Natural killer cell (primary cell): Measurements from ENCODE around the gene RYR3. TPM values are rescaled to one million over a fixed set of nuclear protein-coding genes. Genes with fewer than 3 reads are reported as not detected.

Experiments used
- ATAC-seq, 3 donors: fragments of 150-1000 bp in 2 of 3; fragments of 200-7000 bp in 1 of 3; cut with Tn5 transposase; 1 replicate in 1 of 3; 2 replicates in 2 of 3; pipeline ENCODE4 v1.10.0; 2021; ENCODE audit warnings: mild to moderate bottlenecking in 2 of 3, moderate library complexity in 2 of 3
- DNase-seq, 2 donors: peaks; one replicate each; pipeline versions ENCODE4 v3.0.0 to v3.0.0-alpha.2; 2013 to 2021; ENCODE audit warnings: mixed read lengths in 1 of 2
- H3K27ac ChIP-seq: one replicate; pipeline ENCODE4 v1.5.1; 2013; ENCODE audit warnings: mild to moderate bottlenecking, low read length
- H3K27me3 ChIP-seq: one replicate; pipeline ENCODE4 v1.6.1; 2013; ENCODE audit warnings: low read length; ENCODE audit not compliant: control insufficient read depth, insufficient read depth
- H3K36me3 ChIP-seq: one replicate; pipeline ENCODE4 v1.6.1; 2013; ENCODE audit warnings: low read length; ENCODE audit not compliant: control insufficient read depth, insufficient read depth
- H3K4me1 ChIP-seq: one replicate; pipeline ENCODE4 v1.6.1; 2013; ENCODE audit warnings: low read length; ENCODE audit not compliant: control insufficient read depth, insufficient read depth
- H3K4me3 ChIP-seq: one replicate; pipeline ENCODE4 v1.5.1; 2013; ENCODE audit warnings: low read length
- H3K9me3 ChIP-seq: one replicate; pipeline ENCODE4 v1.6.1; 2013; ENCODE audit warnings: low read length; ENCODE audit not compliant: control insufficient read depth, insufficient read depth
- H3K27ac Mint-ChIP-seq, 2 donors: one replicate each; pipeline ENCODE4 v1.8.0; 2022; ENCODE audit warnings: mild to moderate bottlenecking in 2 of 2, mixed read lengths in 2 of 2, moderate library complexity in 1 of 2
- H3K27me3 Mint-ChIP-seq, 2 donors: one replicate each; pipeline ENCODE4 v1.8.0; 2022; ENCODE audit warnings: low read depth in 2 of 2, mixed read lengths in 2 of 2
- H3K36me3 Mint-ChIP-seq: one replicate; pipeline ENCODE4 v1.8.0; 2022; ENCODE audit warnings: mixed read lengths
- H3K4me1 Mint-ChIP-seq, 2 donors: one replicate each; pipeline ENCODE4 v1.8.0; 2022; ENCODE audit warnings: mixed read lengths in 2 of 2
- H3K4me3 Mint-ChIP-seq: one replicate; pipeline ENCODE4 v1.8.0; 2022; ENCODE audit warnings: mild to moderate bottlenecking, moderate library complexity, mixed read lengths
- H3K9me3 Mint-ChIP-seq, 2 donors: one replicate each; pipeline ENCODE4 v1.8.0; 2022; ENCODE audit warnings: mixed read lengths in 2 of 2
- CTCF ChIP-seq: fragments of 200-600 bp; IDR thresholded peaks from one replicate; pipeline ENCODE4 v1.8.0; 2022; ENCODE audit warnings: antibody characterized with exemption
- WGBS: methylation state at CpG from one replicate; pipeline ENCODE4 v1.1.7; 2013; ENCODE audit warnings: missing lambda C conversion rate; ENCODE audit not compliant: insufficient coverage; 5-methylcytosine and 5-hydroxymethylcytosine counted together
- intact Hi-C: fragments of 100-400 bp; cut with micrococcal nuclease; formaldehyde crosslinking; loops from one replicate; pipeline ENCODE4 v1.14.2; 2022
- total RNA-seq, 4 donors: library from RNA; stranded (reverse); fragments of 120-200 nt in 1 of 4; gene quantifications; one replicate each; pipeline versions ENCODE4 v1.2.3 to v1.2.4, GENCODE V29; 2013 to 2022

RYR3 gene
- total RNA-seq, 3 donors from 2014 or later (not counting 1 experiment from before 2014, with no cell fraction given): 0.09 to 6.2 TPM; not detected in 1

- Histone ChIP-seq H3K4me1 (no peaks in the 10 kb centered on the region), H3K27ac (no peak overlapping the region), H3K9me3 (no peaks in the 10 kb centered on the region), H3K4me3 (no peak overlapping the region), H3K36me3 (no peaks in the 10 kb centered on the region), H3K27me3 (no peaks in the 10 kb centered on the region)
- intact Hi-C loops: loop anchor here (1.0 to 2.0 kb wide), 2 partner anchors 408 to 479 kb away; no protein-coding TSS in a partner anchor
- no peak for TF ChIP-seq CTCF
- Mint-ChIP-seq H3K4me1 (peaks cover 0 to 5% of the 10 kb centered on the region in 2 donors), H3K36me3 (no peaks in the 10 kb centered on the region), H3K9me3 (no peaks in the 10 kb centered on the region), H3K27ac (no peak overlapping the region), H3K4me3 (no peak overlapping the region), H3K27me3 (peaks cover 3 to 21% of the 10 kb centered on the region in 2 donors)
- DNase-seq: no peak
- no peak for ATAC-seq
- WGBS: 82% methylated on average over 14 of the region's 14 CpGs
Observed at GRCh38 chr15:33699691-33700447, 389.1 kb downstream of the RYR3 start.

- Histone ChIP-seq H3K9me3 (no peaks in the 10 kb centered on the region), H3K27ac (no peak overlapping the region), H3K4me3 (no peak overlapping the region), H3K4me1 (no peaks in the 10 kb centered on the region), H3K27me3 (no peaks in the 10 kb centered on the region), H3K36me3 (no peaks in the 10 kb centered on the region)
- 25% methylated on average over 19 of the region's 19 CpGs for WGBS
- DNase-seq (peak; percentile 40 to 75), ATAC-seq (peak; percentile 76 to 92 (median 82))
- Mint-ChIP-seq H3K9me3 (no peaks in the 10 kb centered on the region), H3K4me3 (no peak overlapping the region), H3K27me3 (peaks cover 3 to 21% of the 10 kb centered on the region in 2 donors), H3K27ac (no peak overlapping the region), H3K36me3 (no peaks in the 10 kb centered on the region), H3K4me1 (peaks cover 0 to 5% of the 10 kb centered on the region in 2 donors)
- intact Hi-C loops: loop anchor here (1.0 to 2.0 kb wide), 2 partner anchors 408 to 480 kb away; no protein-coding TSS in a partner anchor
- peak; percentile 84 for TF ChIP-seq CTCF
Observed at GRCh38 chr15:33700695-33701303, 390.0 kb downstream of the RYR3 start.

GRCh38 chr15:33701304-33701696, 390.5 kb downstream of the RYR3 start:
- no peaks in the 10 kb centered on the region for H3K9me3 Mint-ChIP-seq
- peaks cover 0 to 5% of the 10 kb centered on the region in 2 donors for H3K4me1 Mint-ChIP-seq
- intact Hi-C loops: loop anchor here (2.0 kb wide), 1 partner anchor 480 kb away; no protein-coding TSS in a partner anchor
- TF ChIP-seq CTCF: no peak
- Histone ChIP-seq H3K4me3 (no peak overlapping the region), H3K9me3 (no peaks in the 10 kb centered on the region), H3K27ac (no peak overlapping the region), H3K27me3 (no peaks in the 10 kb centered on the region), H3K4me1 (no peaks in the 10 kb centered on the region), H3K36me3 (no peaks in the 10 kb centered on the region)
- no peak overlapping the region for H3K4me3 Mint-ChIP-seq
- H3K36me3 Mint-ChIP-seq: no peaks in the 10 kb centered on the region
- ATAC-seq (no peak), DNase-seq (no peak)
- peaks cover 3 to 21% of the 10 kb centered on the region in 2 donors for H3K27me3 Mint-ChIP-seq
- 95% methylated on average over 6 of the region's 8 CpGs for WGBS
- no peak overlapping the region for H3K27ac Mint-ChIP-seq
